ENCODE results near the gene POU1F1.
A peak's percentile ranks its signal among the peaks of the same experiment; 100 is the strongest.

The POU1F1 gene

DNA sequence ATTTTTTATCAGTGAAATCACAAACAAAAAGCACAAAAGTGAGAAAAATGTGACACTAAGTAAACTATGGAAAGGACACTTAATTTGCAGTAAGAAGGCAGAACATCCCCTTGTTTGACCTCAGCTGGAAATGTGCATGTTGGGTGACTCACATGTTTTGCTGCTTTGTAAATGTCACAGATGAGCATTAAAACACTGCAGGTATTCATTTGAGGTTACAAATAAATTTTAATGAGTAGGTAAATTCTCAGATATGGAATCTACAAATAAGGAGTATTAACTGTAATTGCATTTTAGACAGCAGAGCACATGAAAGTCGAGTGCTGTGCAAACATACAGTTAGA is 29.0 kb downstream of the POU1F1 start:
- peaks cover 68% of the 10 kb centered on the region for H3K36me3 ChIP-seq (ENCODE audit: low read depth)
- no peaks in the 10 kb centered on the region for H3K27me3 ChIP-seq (ENCODE audit: insufficient read depth, poor library complexity, severe bottlenecking)
- no peaks in the 10 kb centered on the region for H3K9me3 ChIP-seq (ENCODE audit: severe bottlenecking)
- peaks cover 13% of the 10 kb centered on the region for H3K4me1 ChIP-seq (ENCODE audit: insufficient read depth, poor library complexity, severe bottlenecking)
- ATAC-seq (ENCODE audit: low read depth) (no peak), DNase-seq (ENCODE audit: low spot score) (no peak)
- peak overlapping the region; percentile 29 for H3K27ac ChIP-seq (ENCODE audit: poor library complexity, severe bottlenecking)
- H3K4me3 ChIP-seq (ENCODE audit: severe bottlenecking): no peak overlapping the region
- TF ChIP-seq, protein P1, sequence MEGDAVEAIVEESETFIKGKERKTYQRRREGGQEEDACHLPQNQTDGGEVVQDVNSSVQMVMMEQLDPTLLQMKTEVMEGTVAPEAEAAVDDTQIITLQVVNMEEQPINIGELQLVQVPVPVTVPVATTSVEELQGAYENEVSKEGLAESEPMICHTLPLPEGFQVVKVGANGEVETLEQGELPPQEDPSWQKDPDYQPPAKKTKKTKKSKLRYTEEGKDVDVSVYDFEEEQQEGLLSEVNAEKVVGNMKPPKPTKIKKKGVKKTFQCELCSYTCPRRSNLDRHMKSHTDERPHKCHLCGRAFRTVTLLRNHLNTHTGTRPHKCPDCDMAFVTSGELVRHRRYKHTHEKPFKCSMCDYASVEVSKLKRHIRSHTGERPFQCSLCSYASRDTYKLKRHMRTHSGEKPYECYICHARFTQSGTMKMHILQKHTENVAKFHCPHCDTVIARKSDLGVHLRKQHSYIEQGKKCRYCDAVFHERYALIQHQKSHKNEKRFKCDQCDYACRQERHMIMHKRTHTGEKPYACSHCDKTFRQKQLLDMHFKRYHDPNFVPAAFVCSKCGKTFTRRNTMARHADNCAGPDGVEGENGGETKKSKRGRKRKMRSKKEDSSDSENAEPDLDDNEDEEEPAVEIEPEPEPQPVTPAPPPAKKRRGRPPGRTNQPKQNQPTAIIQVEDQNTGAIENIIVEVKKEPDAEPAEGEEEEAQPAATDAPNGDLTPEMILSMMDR (IDR thresholded peaks at IDR 0.05; ENCODE audit: poor library complexity, severe bottlenecking): no peak

DNA sequence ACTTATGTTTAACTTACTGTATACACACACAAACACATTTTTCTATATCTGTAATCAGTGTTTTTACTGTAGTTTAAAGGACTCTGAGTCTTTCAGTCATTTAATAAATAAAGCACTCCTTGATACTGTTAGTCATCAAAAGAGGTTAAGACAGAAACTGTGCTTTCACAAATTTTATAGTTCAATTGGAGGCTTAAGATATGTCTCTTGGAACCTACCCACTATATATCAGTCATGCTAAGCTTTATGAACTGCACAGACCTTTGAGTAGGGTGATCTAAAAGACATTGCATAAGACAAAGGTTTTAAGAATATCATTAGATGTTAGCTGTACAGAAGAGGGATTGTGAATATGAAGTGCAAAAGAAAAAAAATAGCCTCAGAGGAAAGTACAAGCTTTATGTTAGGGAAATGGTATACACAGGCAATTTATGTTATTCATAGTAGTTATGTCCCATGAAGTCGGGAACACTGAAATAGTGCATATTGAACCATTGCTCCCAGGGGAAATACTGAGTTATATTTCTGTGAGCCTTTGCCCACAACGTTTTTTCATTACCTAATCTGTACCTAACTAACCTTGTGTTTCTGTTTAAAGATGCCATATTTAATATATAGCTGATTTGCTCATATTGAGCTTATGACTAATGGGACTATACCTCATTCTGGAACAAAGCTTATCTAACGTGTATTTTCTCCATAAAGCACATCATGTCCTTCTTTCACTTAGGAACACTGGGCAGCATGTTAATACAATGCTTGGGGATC is 29.5 kb downstream of the POU1F1 start:
- peak; percentile 41; the same call in 1 of the 3 replicates for ATAC-seq (ENCODE audit: low read depth)
- H3K9me3 ChIP-seq (ENCODE audit: severe bottlenecking): no peaks in the 10 kb centered on the region
- H3K27ac ChIP-seq (ENCODE audit: poor library complexity, severe bottlenecking): peak overlapping the region; percentile 29
- H3K27me3 ChIP-seq (ENCODE audit: insufficient read depth, poor library complexity, severe bottlenecking): no peaks in the 10 kb centered on the region
- H3K36me3 ChIP-seq (ENCODE audit: low read depth): peaks cover 70% of the 10 kb centered on the region
- TF ChIP-seq, protein P1 (IDR thresholded peaks at IDR 0.05; ENCODE audit: poor library complexity, severe bottlenecking): no peak
- no peak overlapping the region for H3K4me3 ChIP-seq (ENCODE audit: severe bottlenecking)
- DNase-seq (ENCODE audit: low spot score): no peak
- H3K4me1 ChIP-seq (ENCODE audit: insufficient read depth, poor library complexity, severe bottlenecking): peaks cover 13% of the 10 kb centered on the region

DNA sequence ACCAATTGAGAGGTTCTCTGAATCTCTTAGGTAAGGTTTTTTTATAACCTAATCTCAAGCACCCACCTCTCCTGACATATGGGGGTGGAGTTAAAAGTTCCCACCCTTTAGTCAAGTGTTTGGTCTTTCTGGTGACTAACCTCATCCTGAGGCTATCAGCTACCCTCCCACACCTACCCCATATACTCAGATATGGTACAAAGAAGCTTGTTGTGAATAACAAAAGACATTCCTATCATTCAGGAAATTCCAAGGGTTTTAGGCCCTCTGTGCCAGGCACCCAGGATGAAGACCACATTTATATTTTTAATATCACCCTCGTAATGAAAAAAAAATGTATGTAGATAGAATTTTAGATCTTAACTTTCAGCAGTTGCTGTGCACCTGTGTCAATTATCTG is 40.3 kb downstream of the POU1F1 start:
- Histone ChIP-seq H3K4me1 (ENCODE audit: insufficient read depth, poor library complexity, severe bottlenecking) (peaks cover 3% of the 10 kb centered on the region), H3K36me3 (ENCODE audit: low read depth) (peaks cover 45% of the 10 kb centered on the region), H3K27ac (ENCODE audit: poor library complexity, severe bottlenecking) (no peak overlapping the region), H3K27me3 (ENCODE audit: insufficient read depth, poor library complexity, severe bottlenecking) (no peaks in the 10 kb centered on the region), H3K9me3 (ENCODE audit: severe bottlenecking) (no peaks in the 10 kb centered on the region), H3K4me3 (ENCODE audit: severe bottlenecking) (no peak overlapping the region)
- DNase-seq (ENCODE audit: low spot score) (no peak), ATAC-seq (ENCODE audit: low read depth) (no peak)
- TF ChIP-seq, protein P1 (IDR thresholded peaks at IDR 0.05; ENCODE audit: poor library complexity, severe bottlenecking): no peak

DNA sequence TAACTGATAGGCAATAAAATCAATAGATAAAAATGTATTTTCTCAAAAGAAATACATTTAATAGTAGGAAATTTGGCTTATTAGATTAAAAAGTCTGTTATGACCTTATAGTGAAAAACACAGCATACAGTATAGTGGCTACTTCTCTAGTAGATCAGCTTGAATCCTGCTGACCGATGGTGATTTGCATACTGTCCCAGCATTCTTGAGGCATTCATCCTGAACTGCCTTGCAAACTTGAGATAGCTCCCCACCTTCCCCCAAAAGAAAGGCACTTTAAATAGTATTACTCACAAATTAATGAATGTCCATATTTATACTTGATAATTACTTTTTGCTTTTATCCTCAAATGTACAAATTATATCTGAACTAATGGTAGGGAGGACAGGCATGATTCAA is 42.6 kb downstream of the POU1F1 start:
- H3K27me3 ChIP-seq (ENCODE audit: insufficient read depth, poor library complexity, severe bottlenecking): no peaks in the 10 kb centered on the region
- TF ChIP-seq, protein P1 (IDR thresholded peaks at IDR 0.05; ENCODE audit: poor library complexity, severe bottlenecking): no peak
- ATAC-seq (ENCODE audit: low read depth): no peak

DNA sequence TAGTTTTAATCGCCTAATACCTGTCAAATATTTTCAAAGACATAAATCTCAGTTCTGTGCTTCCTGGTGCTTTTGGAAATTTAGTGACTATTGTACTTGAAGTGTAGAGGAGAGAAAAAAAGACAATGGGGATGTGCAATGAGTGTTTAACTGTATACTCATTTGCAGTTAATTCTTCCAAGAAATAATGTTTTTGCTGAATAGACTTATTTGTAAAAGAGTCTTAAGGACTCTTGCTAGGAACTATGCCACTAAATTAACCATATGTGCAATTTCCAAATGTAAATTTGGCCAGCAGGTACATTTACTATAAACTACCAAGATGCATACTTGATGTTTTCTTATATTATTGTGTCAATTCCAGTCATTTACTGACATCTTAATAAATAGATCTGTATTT is 47.3 kb downstream of the POU1F1 start:
- TF ChIP-seq, protein P1 (IDR thresholded peaks at IDR 0.05; ENCODE audit: poor library complexity, severe bottlenecking): no peak
- ATAC-seq (ENCODE audit: low read depth) (no peak), DNase-seq (ENCODE audit: low spot score) (no peak)
- Histone ChIP-seq H3K27me3 (ENCODE audit: insufficient read depth, poor library complexity, severe bottlenecking) (no peaks in the 10 kb centered on the region), H3K4me3 (ENCODE audit: severe bottlenecking) (no peak overlapping the region), H3K36me3 (ENCODE audit: low read depth) (peaks cover 24% of the 10 kb centered on the region), H3K4me1 (ENCODE audit: insufficient read depth, poor library complexity, severe bottlenecking) (peaks cover 8% of the 10 kb centered on the region), H3K9me3 (ENCODE audit: severe bottlenecking) (no peaks in the 10 kb centered on the region), H3K27ac (ENCODE audit: poor library complexity, severe bottlenecking) (no peak overlapping the region)

More for the DNA sequence above, 42.6 kb downstream of the POU1F1 start:
- Histone ChIP-seq H3K27ac (ENCODE audit: poor library complexity, severe bottlenecking) (no peak overlapping the region), H3K9me3 (ENCODE audit: severe bottlenecking) (no peaks in the 10 kb centered on the region), H3K36me3 (ENCODE audit: low read depth) (peaks cover 46% of the 10 kb centered on the region), H3K4me1 (ENCODE audit: insufficient read depth, poor library complexity, severe bottlenecking) (peaks cover 6% of the 10 kb centered on the region), H3K4me3 (ENCODE audit: severe bottlenecking) (no peak overlapping the region)
- no peak for DNase-seq (ENCODE audit: low spot score)

Data from RWPE2 (cell line).